SU-DHL-6 (cell line): ENCODE results near the gene ZNF462.

Experiments used
- H2AFZ ChIP-seq: fragments of 200-600 bp; sonication (generic); 2 replicates; pipeline ENCODE4 v1.6.1; 2014; ENCODE audit warnings: low read depth, mild to moderate bottlenecking, moderate library complexity, mixed read lengths, antibody characterized with exemption, low read length; ENCODE audit not compliant: severe bottlenecking
- H3F3A ChIP-seq: fragments of 200-600 bp; shearing (Covaris generic); 2 replicates; pipeline ENCODE4 v1.6.0; 2016; ENCODE audit warnings: antibody characterized with exemption, mild to moderate bottlenecking; ENCODE audit not compliant: insufficient read depth
- H3K27ac ChIP-seq: fragments of 200-600 bp; sonication (generic); 2 replicates; pipeline ENCODE4 v1.5.1; 2016; ENCODE audit warnings: low read depth, mild to moderate bottlenecking, low read length, moderate library complexity, mixed read lengths
- H3K27me3 ChIP-seq: fragments of 200-600 bp; sonication (generic), shearing (Covaris generic); 2 replicates; pipeline ENCODE4 v1.6.0; 2014; ENCODE audit warnings: mild to moderate bottlenecking, low read length
- H3K36me3 ChIP-seq: fragments of 200-600 bp; sonication (generic); 2 replicates; pipeline ENCODE4 v1.6.1; 2014; ENCODE audit warnings: mild to moderate bottlenecking, low read length, mixed read lengths
- H3K4me2 ChIP-seq: fragments of 300-600, 200-600 bp; shearing (Covaris generic), sonication (generic); 2 replicates; pipeline ENCODE4 v1.6.0; 2014; ENCODE audit warnings: low read length, low read depth, mild to moderate bottlenecking; ENCODE audit not compliant: poor library complexity, severe bottlenecking
- H3K4me3 ChIP-seq: fragments of 200-600 bp; sonication (generic); 2 replicates; pipeline ENCODE4 v1.5.1; 2014; ENCODE audit warnings: antibody characterized with exemption, low read length, mild to moderate bottlenecking, mixed read lengths; ENCODE audit not compliant: insufficient read depth, poor library complexity, severe bottlenecking
- H3K79me2 ChIP-seq: fragments of 200-600 bp; sonication (generic); 2 replicates; pipeline ENCODE4 v1.6.1; 2014; ENCODE audit warnings: mild to moderate bottlenecking, low read length, moderate library complexity; ENCODE audit not compliant: insufficient read depth
- H3K9ac ChIP-seq: fragments of 200-600 bp; sonication (generic); 2 replicates; pipeline ENCODE4 v1.7.0; 2014; ENCODE audit warnings: mild to moderate bottlenecking, low read length
- H3K9me2 ChIP-seq: fragments of 200-600 bp; sonication (generic); replicated peaks from 2 replicates; pipeline ENCODE4 v1.6.1; 2014; ENCODE audit warnings: low read length; ENCODE audit not compliant: insufficient read depth
- H3K9me3 ChIP-seq: fragments of 200-600 bp; sonication (generic); 2 replicates; pipeline ENCODE4 v1.6.1; 2014; ENCODE audit warnings: low read length, mixed read lengths; ENCODE audit not compliant: insufficient read depth
- H4K20me1 ChIP-seq: fragments of 200-600 bp; sonication (generic); 2 replicates; pipeline ENCODE4 v1.6.1; 2014; ENCODE audit warnings: low read depth, mild to moderate bottlenecking, antibody characterized with exemption, low read length, moderate library complexity, mixed read lengths
- CTCF ChIP-seq: fragments of 200-600 bp; sonication (generic); IDR thresholded peaks from one replicate; pipeline ENCODE4 v1.5.1; 2017; ENCODE audit warnings: antibody characterized with exemption, mild to moderate bottlenecking, low read length, moderate library complexity; ENCODE audit not compliant: insufficient read depth, poor library complexity, severe bottlenecking
- EZH2phosphoT487 ChIP-seq: fragments of 200-600 bp; sonication (generic), shearing (Covaris generic); conservative IDR thresholded peaks from 2 replicates; pipeline ENCODE4 v1.6.1; 2018; ENCODE audit warnings: mild to moderate bottlenecking, antibody characterized with exemption, low read length, moderate library complexity, mixed read lengths

The ZNF462 gene

GRCh38 chr9:106880863-106881262 lies 17.9 kb downstream of the ZNF462 start:
- Histone ChIP-seq H3K9me2 (no peaks in the 10 kb centered on the region), H3F3A (no peaks in the 10 kb centered on the region), H3K9ac (no peak overlapping the region), H3K27ac (no peak overlapping the region), H3K9me3 (no peaks in the 10 kb centered on the region), H2AFZ (no peak overlapping the region), H3K36me3 (no peaks in the 10 kb centered on the region), H4K20me1 (no peaks in the 10 kb centered on the region), H3K4me2 (no peak overlapping the region), H3K27me3 (no peaks in the 10 kb centered on the region), H3K79me2 (no peaks in the 10 kb centered on the region), H3K4me3 (no peak overlapping the region)
- no peak for TF ChIP-seq EZH2phosphoT487
- TF ChIP-seq CTCF: no peak

DNA sequence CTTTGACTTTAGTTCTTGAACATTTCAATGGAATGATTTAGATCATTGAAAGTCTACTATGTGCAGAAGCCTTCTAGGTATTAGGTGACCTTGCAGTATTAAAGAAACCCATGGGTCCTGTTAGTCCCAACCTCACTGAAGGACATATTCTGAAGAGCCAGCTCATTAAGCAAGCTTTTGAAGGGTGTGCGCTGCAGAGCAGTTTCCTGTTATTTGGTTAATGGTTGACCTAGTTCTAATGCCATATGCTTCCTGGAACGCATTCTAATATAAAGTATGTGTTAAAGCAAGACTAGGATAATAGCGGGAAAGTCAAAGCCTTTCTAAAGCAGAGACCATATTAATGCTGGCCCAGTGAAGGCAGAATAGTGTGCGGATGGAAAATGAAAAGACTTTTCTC lies 20.1 kb downstream of the ZNF462 start:
- H3K9ac ChIP-seq: no peak overlapping the region
- H3K27me3 ChIP-seq: no peaks in the 10 kb centered on the region
- no peaks in the 10 kb centered on the region for H4K20me1 ChIP-seq
- H3F3A ChIP-seq: no peaks in the 10 kb centered on the region
- no peaks in the 10 kb centered on the region for H3K9me3 ChIP-seq
- H3K4me2 ChIP-seq: no peak overlapping the region
- no peak for TF ChIP-seq CTCF
- TF ChIP-seq EZH2phosphoT487: no peak
- H3K27ac ChIP-seq: no peak overlapping the region
- no peaks in the 10 kb centered on the region for H3K9me2 ChIP-seq
- H3K36me3 ChIP-seq: no peaks in the 10 kb centered on the region
- H2AFZ ChIP-seq: no peak overlapping the region
- no peaks in the 10 kb centered on the region for H3K79me2 ChIP-seq
- H3K4me3 ChIP-seq: no peak overlapping the region

DNA sequence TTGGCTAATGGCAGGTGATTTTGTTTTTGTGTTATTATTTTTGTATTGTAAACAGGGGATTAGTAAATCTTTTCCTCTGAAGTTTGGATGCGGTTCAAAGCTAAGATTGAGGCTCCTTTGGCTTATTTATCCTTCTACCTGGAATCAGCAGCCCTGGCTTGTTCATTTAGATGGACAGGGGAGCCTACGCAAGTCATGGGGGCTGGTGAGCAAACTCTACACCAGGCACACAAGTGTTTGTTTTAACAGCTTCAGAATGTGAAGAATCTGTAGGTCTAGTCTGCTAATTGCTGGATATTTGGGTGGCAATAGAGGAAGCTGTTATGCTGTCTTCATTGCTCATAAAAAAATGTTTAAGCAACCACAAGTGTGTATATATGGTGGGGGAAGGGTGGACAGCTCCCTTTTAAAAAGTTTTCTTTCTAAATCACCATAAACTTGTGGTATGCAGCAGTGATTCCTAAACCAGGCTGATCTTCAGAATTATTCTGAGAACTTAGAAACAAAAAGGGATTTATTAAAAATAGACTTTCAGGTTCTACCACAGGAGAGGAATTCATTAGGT lies 20.7 kb downstream of the ZNF462 start:
- no peak overlapping the region for H3K4me3 ChIP-seq
- no peaks in the 10 kb centered on the region for H4K20me1 ChIP-seq
- TF ChIP-seq EZH2phosphoT487 (no peak), CTCF (no peak)
- H3K27ac ChIP-seq: no peak overlapping the region
- no peaks in the 10 kb centered on the region for H3K27me3 ChIP-seq
- no peaks in the 10 kb centered on the region for H3K9me3 ChIP-seq
- H3K36me3 ChIP-seq: no peaks in the 10 kb centered on the region
- H3K4me2 ChIP-seq: no peak overlapping the region
- no peaks in the 10 kb centered on the region for H3K9me2 ChIP-seq
- no peaks in the 10 kb centered on the region for H3F3A ChIP-seq
- no peak overlapping the region for H2AFZ ChIP-seq
- H3K79me2 ChIP-seq: no peaks in the 10 kb centered on the region
- no peak overlapping the region for H3K9ac ChIP-seq

- TF ChIP-seq EZH2phosphoT487 (no peak), CTCF (no peak)
- no peaks in the 10 kb centered on the region for H3K27me3 ChIP-seq
Measured at GRCh38 chr9:106885451-106885850, 22.5 kb downstream of the ZNF462 start.

More at GRCh38 chr9:106885451-106885850, 22.5 kb downstream of the ZNF462 start:
- H3K36me3 ChIP-seq: no peaks in the 10 kb centered on the region
- H3K9me2 ChIP-seq: no peaks in the 10 kb centered on the region
- no peak overlapping the region for H2AFZ ChIP-seq
- H4K20me1 ChIP-seq: no peaks in the 10 kb centered on the region
- H3K9me3 ChIP-seq: no peaks in the 10 kb centered on the region
- no peaks in the 10 kb centered on the region for H3K79me2 ChIP-seq
- H3K9ac ChIP-seq: no peak overlapping the region
- no peak overlapping the region for H3K4me3 ChIP-seq
- H3F3A ChIP-seq: no peaks in the 10 kb centered on the region
- no peak overlapping the region for H3K4me2 ChIP-seq
- H3K27ac ChIP-seq: no peak overlapping the region
